ENCODE results near the gene BMP8B. TPM values are rescaled to one million over a fixed set of nuclear protein-coding genes. Genes with fewer than 3 reads are reported as not detected.

BMP8B gene
- polyA plus RNA-seq, 2 of the 4 experiments (the other 2 are of a cell fraction): 2.5 to 3.1 TPM

DNA sequence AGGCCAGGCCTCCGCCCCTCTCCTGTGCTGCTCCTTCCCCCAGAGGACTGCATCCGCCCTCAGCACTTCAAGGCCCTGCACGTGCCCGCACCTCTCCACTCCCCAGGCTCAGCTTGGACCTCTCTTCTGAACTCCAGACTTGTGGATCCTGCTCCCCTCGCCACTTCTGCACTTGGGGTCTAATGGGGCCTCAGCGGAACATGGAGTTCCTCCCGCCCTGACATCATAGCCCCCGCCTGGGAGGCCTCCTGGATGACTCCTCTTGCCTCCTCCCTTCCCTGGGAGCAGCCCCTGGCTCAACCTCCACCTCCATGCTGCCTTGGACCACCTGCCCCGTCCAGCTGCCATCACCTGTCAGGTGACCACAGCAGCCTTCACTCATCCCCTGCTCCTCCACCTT is 27.6 kb downstream of the BMP8B start:
- ATAC-seq (no peak), FAIRE-seq (no peak), DNase-seq (ENCODE audit: low read depth in 1 of 2, low spot score in 1 of 2) (no peak)
- H3K4me1 ChIP-seq: no peaks in the 10 kb centered on the region
- ChIA-PET POLR2A (interaction anchor here (0.6 kb wide), 1 partner anchor 19 kb away, joined by 4 read pairs; no protein-coding TSS in a partner anchor), CTCF (interaction anchor here (0.5 to 1.3 kb wide), 2 partner anchors 39 to 338 kb away, joined by 3 to 4 read pairs; no protein-coding TSS in a partner anchor)
- no peak overlapping the region for H3K27ac ChIP-seq
- WGBS (ENCODE audit: missing lambda C conversion rate): 96% methylated on average over 7 of the region's 9 CpGs
- H3K4me2 ChIP-seq: no peak overlapping the region
- no peak overlapping the region for H3K4me3 ChIP-seq
- H3K9me3 ChIP-seq: no peaks in the 10 kb centered on the region
- TF ChIP-seq RARB (CRISPR knock-in tag; IDR thresholded peaks at IDR 0.05) (no peak), ZNF302 (CRISPR knock-in tag; IDR thresholded peaks at IDR 0.05) (no peak), PBX3 (IDR thresholded peaks at IDR 0.05) (no peak), HOXB13 (CRISPR knock-in tag; IDR thresholded peaks at IDR 0.05; ENCODE audit: low read depth) (no peak), ATOH8 (CRISPR knock-in tag; IDR thresholded peaks at IDR 0.05; ENCODE audit: low read depth) (no peak), CBX2 (IDR thresholded peaks at IDR 0.05; ENCODE audit: borderline replicate concordance, low read depth) (no peak), FOSB (CRISPR knock-in tag; IDR thresholded peaks at IDR 0.05) (no peak), JUNB (IDR thresholded peaks at IDR 0.05) (no peak), RCOR1 (IDR thresholded peaks at IDR 0.05; ENCODE audit: low read depth, low read length) (no peak), FOXS1 (CRISPR knock-in tag; IDR thresholded peaks at IDR 0.05) (no peak), BHLHE40 (IDR thresholded peaks at IDR 0.05; ENCODE audit: low read depth, low read length) (no peak), EP300 (IDR thresholded peaks at IDR 0.05) (no peak)
- TF ChIP-seq, protein P1, sequence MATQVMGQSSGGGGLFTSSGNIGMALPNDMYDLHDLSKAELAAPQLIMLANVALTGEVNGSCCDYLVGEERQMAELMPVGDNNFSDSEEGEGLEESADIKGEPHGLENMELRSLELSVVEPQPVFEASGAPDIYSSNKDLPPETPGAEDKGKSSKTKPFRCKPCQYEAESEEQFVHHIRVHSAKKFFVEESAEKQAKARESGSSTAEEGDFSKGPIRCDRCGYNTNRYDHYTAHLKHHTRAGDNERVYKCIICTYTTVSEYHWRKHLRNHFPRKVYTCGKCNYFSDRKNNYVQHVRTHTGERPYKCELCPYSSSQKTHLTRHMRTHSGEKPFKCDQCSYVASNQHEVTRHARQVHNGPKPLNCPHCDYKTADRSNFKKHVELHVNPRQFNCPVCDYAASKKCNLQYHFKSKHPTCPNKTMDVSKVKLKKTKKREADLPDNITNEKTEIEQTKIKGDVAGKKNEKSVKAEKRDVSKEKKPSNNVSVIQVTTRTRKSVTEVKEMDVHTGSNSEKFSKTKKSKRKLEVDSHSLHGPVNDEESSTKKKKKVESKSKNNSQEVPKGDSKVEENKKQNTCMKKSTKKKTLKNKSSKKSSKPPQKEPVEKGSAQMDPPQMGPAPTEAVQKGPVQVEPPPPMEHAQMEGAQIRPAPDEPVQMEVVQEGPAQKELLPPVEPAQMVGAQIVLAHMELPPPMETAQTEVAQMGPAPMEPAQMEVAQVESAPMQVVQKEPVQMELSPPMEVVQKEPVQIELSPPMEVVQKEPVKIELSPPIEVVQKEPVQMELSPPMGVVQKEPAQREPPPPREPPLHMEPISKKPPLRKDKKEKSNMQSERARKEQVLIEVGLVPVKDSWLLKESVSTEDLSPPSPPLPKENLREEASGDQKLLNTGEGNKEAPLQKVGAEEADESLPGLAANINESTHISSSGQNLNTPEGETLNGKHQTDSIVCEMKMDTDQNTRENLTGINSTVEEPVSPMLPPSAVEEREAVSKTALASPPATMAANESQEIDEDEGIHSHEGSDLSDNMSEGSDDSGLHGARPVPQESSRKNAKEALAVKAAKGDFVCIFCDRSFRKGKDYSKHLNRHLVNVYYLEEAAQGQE (IDR thresholded peaks at IDR 0.05): no peak

- CTCF ChIA-PET: interaction anchor here (1.3 kb wide), 1 partner anchor 40 kb away, joined by 3 read pairs; no protein-coding TSS in a partner anchor
- no peaks in the 10 kb centered on the region for H3K4me1 ChIP-seq
- H3K4me3 ChIP-seq: no peak overlapping the region
- ATAC-seq (no peak), FAIRE-seq (no peak), DNase-seq (ENCODE audit: low read depth in 1 of 2, low spot score in 1 of 2) (no peak)
- no peak overlapping the region for H3K27ac ChIP-seq
- POLR2A ChIA-PET: no interaction called here
- H3K9me3 ChIP-seq: no peaks in the 10 kb centered on the region
- TF ChIP-seq RNF2 (IDR thresholded peaks at IDR 0.05; ENCODE audit: borderline replicate concordance, low read depth): no peak
- TF ChIP-seq HOXA7 (CRISPR knock-in tag; IDR thresholded peaks at IDR 0.05): no peak
- no peak for TF ChIP-seq PHF8 (IDR thresholded peaks at IDR 0.05; ENCODE audit: borderline replicate concordance, low read depth)
- TF ChIP-seq SMC3 (IDR thresholded peaks at IDR 0.05): no peak
- no peak for TF ChIP-seq MYC (IDR thresholded peaks at IDR 0.05; ENCODE audit: borderline replicate concordance, low read length)
- TF ChIP-seq ELK1 (IDR thresholded peaks at IDR 0.05; ENCODE audit: low read depth, low read length): no peak
- TF ChIP-seq TFCP2L1 (CRISPR knock-in tag; IDR thresholded peaks at IDR 0.05): no peak
- TF ChIP-seq EHMT2 (IDR thresholded peaks at IDR 0.05; ENCODE audit: low read depth): no peak
- TF ChIP-seq, protein P2, sequence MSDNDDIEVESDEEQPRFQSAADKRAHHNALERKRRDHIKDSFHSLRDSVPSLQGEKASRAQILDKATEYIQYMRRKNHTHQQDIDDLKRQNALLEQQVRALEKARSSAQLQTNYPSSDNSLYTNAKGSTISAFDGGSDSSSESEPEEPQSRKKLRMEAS (IDR thresholded peaks at IDR 0.05): no peak
- no peak for TF ChIP-seq JUN (IDR thresholded peaks at IDR 0.05)
- TF ChIP-seq CBX2 (IDR thresholded peaks at IDR 0.05; ENCODE audit: borderline replicate concordance, low read depth): no peak
- no peak for TF ChIP-seq ZSCAN20 (CRISPR knock-in tag; IDR thresholded peaks at IDR 0.05)
- TF ChIP-seq, protein P1 (IDR thresholded peaks at IDR 0.05): no peak
- TF ChIP-seq FOXS1 (CRISPR knock-in tag; IDR thresholded peaks at IDR 0.05): no peak
- no peak for TF ChIP-seq JUNB (IDR thresholded peaks at IDR 0.05)
- whole genome bisulfite sequencing (ENCODE audit: missing lambda C conversion rate): 86% methylated on average over 13 of the region's 16 CpGs
- H3K4me2 ChIP-seq: no peak overlapping the region
These were observed 28.3 kb downstream of the BMP8B start for GRCh38 chr1:39760074-39761008.
